Measurements from ENCODE around the gene CNTFR. TPM values are rescaled to one million over a fixed set of nuclear protein-coding genes. Genes with fewer than 3 reads are reported as not detected.

Gene CNTFR
- total and polyA plus RNA-seq, 2 of the 8 experiments (the other 6 are each of a cell fraction or from before 2014, with no cell fraction given), result 1.2 to 4.2 TPM

- TF ChIP-seq SIN3A (conservative IDR thresholded peaks at IDR 0.05 in 1 of 2, IDR thresholded peaks at IDR 0.05 in 1 of 2; ENCODE audit: low read depth in 1 of 2, low read length in 2 of 2), result peak; percentile 20 to 78; a peak in 2 of 4 replicates
Observed at GRCh38 chr9:34637356-34638137, 48.0 kb upstream of the CNTFR start, which contains the start of gene SIGMAR1 (continued).

Data from H1 (cell line).